GM20000 (cell line): ENCODE measurements around the gene HIVEP1.

ENCODE experiments used
- DNase-seq: peaks from one replicate; pipeline ENCODE4 v3.0.0; 2012; ENCODE audit warnings: low spot score
- TF ChIP-seq, protein P1 (sequence below): IDR thresholded peaks from 2 replicates; pipeline ENCODE4 v1.5.1; 2012; ENCODE audit warnings: mild to moderate bottlenecking, control low read depth; ENCODE audit errors: extremely low read depth, missing control alignments

HIVEP1 gene

DNA sequence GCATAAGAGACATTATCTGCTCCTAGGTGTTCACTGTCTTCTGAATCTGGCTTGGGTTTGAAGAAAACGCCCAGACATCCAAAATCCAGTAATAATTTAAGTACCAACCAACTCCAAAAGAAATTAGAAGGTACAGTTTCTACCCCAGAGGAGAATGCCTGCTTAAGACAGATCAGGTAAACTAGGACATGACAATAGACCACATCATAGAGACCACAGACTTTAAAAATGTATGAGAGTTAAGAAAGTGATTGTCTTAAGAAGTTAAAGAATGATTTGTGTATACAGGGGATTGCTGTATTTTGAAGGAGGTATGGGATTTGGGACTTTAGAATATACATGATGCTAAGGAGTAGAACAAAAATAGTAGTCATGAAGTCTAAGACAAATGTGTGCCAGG lies 157.3 kb downstream of the HIVEP1 start:
- TF ChIP-seq, protein P1, sequence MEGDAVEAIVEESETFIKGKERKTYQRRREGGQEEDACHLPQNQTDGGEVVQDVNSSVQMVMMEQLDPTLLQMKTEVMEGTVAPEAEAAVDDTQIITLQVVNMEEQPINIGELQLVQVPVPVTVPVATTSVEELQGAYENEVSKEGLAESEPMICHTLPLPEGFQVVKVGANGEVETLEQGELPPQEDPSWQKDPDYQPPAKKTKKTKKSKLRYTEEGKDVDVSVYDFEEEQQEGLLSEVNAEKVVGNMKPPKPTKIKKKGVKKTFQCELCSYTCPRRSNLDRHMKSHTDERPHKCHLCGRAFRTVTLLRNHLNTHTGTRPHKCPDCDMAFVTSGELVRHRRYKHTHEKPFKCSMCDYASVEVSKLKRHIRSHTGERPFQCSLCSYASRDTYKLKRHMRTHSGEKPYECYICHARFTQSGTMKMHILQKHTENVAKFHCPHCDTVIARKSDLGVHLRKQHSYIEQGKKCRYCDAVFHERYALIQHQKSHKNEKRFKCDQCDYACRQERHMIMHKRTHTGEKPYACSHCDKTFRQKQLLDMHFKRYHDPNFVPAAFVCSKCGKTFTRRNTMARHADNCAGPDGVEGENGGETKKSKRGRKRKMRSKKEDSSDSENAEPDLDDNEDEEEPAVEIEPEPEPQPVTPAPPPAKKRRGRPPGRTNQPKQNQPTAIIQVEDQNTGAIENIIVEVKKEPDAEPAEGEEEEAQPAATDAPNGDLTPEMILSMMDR, result no peak
- no peak for DNase-seq

DNA sequence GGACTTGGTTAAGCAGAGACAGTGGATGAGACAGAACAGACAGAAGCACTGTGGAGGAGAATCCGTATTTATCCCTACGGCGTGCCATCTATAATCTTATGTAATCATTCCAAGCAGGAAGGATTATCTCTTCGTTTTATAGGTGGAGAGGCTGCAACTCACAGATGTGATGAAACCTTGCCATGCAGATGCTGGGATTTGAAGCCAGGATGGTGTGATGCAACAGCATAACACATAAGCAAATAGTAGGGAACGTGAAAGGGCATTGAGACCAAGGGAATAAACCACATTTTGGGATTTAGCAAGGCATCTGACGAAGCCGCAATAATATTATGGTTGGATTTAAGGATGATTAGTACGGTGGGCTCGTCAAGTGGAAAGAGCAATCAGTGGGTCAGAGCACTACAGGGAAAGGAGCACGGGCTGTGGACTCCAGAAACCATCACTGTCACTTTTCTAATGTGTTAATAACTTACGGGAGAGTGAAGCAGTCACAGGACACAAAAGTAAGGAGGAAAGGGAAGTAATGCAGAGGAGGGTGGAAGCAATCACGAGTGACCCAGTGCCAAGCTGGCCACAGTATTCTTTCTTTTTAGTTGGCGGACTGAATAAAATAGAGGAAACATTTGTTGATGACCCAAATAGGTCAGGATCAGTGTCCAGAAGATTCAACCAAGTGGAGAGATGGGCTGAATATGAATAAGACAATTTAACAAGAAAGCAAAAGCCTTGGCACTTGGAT lies 158.4 kb downstream of the HIVEP1 start:
- TF ChIP-seq, protein P1, result no peak
- no peak for DNase-seq

DNA sequence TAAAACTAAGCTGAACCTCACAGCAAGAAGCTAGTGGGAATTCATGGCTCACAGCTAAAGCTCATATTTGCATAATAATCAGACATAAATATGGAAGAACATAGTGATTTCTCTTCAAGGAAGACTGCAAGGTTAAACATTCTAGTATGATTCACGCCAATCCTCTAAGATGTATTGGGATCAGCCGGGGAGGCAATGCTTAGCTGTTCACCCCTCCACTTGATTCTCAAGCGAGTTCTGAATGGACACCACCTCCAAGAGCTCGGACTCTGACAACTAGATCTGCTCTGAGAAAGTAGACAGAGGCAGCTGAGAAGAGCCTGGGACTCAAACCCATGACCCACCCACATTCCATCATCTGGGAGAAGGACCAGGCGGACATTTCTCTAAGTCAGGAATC lies 159.6 kb downstream of the HIVEP1 start:
- no peak for DNase-seq
- TF ChIP-seq, protein P1, result no peak

DNA sequence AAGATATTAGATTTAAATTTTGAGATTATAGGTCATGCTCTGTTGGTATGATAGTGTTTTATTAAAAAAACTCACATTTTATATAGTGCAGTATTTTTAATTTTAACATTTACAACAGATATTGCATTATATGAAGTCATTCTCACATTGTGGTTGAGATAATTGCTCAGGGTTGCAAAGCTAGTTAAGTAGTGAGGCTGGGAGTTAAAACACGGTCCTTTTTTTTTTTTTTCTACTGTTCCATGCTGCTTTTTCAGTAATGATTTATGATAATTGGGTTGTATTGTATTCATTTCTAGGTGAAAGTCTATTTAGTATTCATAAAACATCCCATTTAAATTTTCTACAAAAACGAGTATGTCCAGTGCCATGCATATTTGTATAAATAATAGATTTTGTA lies 160.5 kb downstream of the HIVEP1 start:
- no peak for DNase-seq
- TF ChIP-seq, protein P1, result no peak

DNA sequence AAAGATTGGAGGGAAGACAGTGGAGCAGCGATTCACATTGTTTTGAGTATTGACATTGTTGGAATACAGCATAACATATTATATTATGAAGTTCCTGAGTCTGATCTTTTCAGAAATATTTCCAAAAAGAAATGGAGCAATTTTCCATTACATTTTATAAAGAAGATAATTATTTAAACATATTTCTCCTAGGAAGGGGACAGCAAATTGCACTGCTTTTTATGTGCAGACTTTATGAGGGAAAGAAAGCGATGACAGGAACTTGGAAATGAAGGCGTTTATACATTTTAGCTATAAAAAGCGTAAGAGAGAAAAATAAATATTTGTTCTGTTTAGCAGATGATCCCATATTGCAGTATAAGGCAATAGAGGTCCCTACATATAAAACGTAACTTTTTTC lies 161.1 kb downstream of the HIVEP1 start:
- TF ChIP-seq, protein P1, result no peak
- no peak for DNase-seq

DNA sequence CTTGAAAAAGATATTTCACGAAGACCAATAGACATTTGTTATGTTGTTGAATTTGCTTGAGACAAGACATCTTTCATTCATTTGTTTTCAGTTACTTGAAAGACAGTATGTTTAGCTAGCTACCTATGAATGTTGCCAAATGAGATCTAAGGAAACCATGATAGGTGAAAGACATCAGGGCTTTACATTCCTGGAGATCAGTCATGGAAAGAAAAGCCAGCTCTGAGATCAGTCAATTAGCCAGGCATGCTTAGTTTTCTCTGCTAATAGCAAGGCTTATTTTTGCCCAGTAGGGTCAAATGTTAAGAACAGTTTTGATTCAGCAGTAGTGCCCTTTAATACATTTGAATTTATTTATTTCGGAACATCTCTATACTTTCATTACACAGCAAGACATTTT lies 161.5 kb downstream of the HIVEP1 start:
- DNase-seq, result no peak
- TF ChIP-seq, protein P1, result no peak

DNA sequence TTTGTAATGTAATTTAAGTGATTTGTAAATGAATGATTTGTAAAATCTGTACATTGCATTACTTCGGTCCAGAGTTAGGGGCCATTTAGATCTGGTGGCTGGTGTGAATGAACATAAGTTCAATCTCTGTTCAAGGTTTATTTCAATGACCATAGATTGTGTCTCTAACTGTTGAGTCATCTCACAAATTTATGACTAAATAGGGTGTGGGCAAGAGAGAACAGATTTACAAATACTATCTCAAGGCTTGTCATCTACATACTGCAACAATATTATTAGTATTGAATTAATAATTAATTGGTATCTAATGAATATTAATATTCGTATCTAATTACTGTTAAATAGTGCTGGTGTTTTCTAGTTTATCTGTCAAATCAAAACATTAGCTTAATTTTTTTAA lies 162.8 kb downstream of the HIVEP1 start:
- TF ChIP-seq, protein P1, result no peak
- DNase-seq, result no peak
